ENCODE results near the gene C1RL.
A peak's percentile ranks its signal among the peaks of the same experiment; 100 is the strongest.

C1RL gene, protein sequence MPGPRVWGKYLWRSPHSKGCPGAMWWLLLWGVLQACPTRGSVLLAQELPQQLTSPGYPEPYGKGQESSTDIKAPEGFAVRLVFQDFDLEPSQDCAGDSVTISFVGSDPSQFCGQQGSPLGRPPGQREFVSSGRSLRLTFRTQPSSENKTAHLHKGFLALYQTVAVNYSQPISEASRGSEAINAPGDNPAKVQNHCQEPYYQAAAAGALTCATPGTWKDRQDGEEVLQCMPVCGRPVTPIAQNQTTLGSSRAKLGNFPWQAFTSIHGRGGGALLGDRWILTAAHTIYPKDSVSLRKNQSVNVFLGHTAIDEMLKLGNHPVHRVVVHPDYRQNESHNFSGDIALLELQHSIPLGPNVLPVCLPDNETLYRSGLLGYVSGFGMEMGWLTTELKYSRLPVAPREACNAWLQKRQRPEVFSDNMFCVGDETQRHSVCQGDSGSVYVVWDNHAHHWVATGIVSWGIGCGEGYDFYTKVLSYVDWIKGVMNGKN

DNA sequence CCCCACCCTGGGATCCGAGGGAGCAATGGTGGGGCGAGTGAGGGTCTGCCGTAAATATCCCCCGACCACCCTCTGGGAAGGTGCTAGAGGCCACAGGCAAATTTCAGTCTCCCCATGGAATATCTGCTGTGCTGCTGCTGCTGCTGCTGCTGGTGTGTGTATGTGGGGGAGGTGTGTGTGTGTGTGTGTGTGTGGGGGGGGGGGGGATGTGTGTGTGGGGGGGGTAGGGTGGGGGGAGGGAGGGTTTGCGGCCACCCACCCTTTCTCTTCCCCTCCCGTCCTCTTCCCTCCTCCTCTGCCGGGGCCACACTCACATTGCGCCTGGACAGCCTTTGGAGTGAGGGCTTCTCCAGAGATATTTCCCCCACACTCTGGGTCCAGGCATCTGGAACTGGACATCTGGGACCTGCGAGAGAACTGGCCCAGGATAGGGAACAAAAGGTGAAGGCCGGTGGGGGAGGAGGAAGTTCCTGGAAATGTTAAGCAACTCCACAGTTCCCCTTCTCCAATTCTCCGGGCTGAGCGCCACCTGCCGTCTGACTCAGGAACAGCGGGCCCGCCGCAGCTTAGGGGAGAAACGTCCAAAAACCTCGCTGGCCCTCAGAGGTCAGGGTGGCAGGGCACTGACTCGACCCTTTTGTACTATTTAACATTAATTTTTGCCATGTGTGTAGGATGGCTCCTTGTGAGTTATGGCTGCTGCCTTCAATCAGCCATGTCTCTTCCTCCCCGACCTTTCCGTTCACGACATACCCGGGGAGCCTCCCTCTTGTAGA is at the start of gene C1RL:
Gene C1RL, minus strand, starts transcription at position 419 of the 776 bp plus-strand sequence. Its CDS starts 34 bp downstream, at position 385.
- Histone ChIP-seq H3K4me1 (ENCODE audit: control insufficient read depth, insufficient read depth, low read length, unreplicated experiment) (peaks cover 24% of the 10 kb centered on the region), H3K4me3 (ENCODE audit: low read depth, low read length) (peak within 1 kb of the TSS; percentile 90), H3K27me3 (ENCODE audit: insufficient read depth, low read length) (no peaks in the 10 kb centered on the region), H2AFZ (ENCODE audit: low read length, unreplicated experiment) (peak within 1 kb of the TSS; percentile 76), H3K79me2 (ENCODE audit: control insufficient read depth, insufficient read depth, low read length, unreplicated experiment) (peaks cover 37% of the 10 kb centered on the region), H3K27ac (ENCODE audit: low read depth, low read length) (peak within 1 kb of the TSS; percentile 78), H3K36me3 (ENCODE audit: insufficient read depth, low read length) (peaks cover 13% of the 10 kb centered on the region)

DNA sequence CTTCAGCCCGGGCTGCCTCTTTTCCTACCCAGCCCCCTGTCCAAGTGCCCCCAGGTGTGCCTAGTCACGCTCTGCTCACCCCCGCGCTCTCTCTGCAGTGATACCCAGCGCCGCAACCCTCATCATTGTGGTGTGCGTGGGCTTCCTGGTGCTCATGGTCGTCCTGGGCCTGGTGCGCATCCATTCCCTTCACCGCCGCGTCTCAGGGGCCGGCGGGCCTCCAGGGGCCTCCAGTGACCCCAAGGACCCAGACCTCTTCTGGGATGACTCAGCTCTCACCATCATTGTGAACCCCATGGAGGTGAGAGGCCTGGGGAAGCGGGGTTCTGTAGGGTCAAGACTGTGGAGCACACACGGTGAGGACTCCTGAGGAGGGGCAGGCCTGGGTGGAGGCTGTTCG is 48.4 kb upstream of the C1RL start:
- Histone ChIP-seq H3K79me2 (ENCODE audit: control insufficient read depth, insufficient read depth, low read length, unreplicated experiment) (no peaks in the 10 kb centered on the region), H3K4me3 (ENCODE audit: low read depth, low read length) (no peak overlapping the region), H3K36me3 (ENCODE audit: insufficient read depth, low read length) (no peaks in the 10 kb centered on the region), H3K27me3 (ENCODE audit: insufficient read depth, low read length) (peaks cover 7% of the 10 kb centered on the region), H3K4me1 (ENCODE audit: control insufficient read depth, insufficient read depth, low read length, unreplicated experiment) (no peaks in the 10 kb centered on the region), H3K27ac (ENCODE audit: low read depth, low read length) (no peak overlapping the region), H2AFZ (ENCODE audit: low read length, unreplicated experiment) (no peak overlapping the region)

DNA sequence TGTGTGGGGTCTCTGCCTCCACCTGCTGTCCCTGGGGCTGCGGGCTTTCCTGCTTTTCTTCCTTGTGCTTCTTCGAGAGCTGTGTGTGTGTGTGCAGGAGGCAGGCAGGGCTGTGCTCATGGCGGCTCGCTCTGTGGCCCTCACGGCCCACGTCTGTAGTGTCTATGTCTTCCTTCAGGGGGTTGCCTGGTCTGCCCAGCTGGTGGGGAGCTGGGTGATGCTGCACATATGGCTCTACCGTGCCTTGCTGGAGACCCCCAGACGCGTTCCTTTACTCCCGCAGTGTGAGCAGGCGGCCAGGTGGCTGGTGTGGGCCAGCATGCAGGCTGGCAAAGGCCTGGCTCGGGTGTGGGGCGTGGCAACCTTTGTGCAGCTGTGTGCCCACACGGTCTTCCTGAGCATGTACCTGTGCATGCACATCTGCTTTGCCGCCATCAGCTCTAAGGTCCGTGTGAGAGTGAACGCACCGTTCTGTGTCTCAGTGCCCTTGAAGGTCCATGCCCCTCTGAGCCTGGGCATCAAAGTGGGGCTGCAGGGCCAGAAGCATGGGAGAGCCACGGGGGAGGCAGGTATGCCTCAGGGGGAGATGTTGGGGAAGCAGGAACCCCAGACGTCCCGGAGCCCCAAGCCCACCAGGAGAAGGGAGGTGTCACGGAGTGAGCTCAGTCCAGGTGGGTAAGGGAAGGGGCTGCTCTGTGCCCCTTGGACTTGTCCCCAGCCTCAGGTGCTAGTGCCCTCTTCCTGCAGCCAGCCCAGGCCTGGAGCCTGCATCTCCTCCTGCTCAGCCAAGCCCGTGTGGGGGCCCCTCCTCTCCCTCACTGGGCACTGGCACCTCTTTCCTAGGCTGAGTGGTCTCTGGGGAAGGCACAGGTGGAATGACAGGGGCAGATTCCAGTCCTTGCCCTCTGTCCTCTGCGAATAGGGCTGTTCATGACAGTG is 47.5 kb upstream of the C1RL start:
- H3K4me1 ChIP-seq (ENCODE audit: control insufficient read depth, insufficient read depth, low read length, unreplicated experiment) = no peaks in the 10 kb centered on the region
- H3K79me2 ChIP-seq (ENCODE audit: control insufficient read depth, insufficient read depth, low read length, unreplicated experiment) = no peaks in the 10 kb centered on the region
- H2AFZ ChIP-seq (ENCODE audit: low read length, unreplicated experiment) = no peak overlapping the region
- no peak overlapping the region for H3K27ac ChIP-seq (ENCODE audit: low read depth, low read length)
- peaks cover 3% of the 10 kb centered on the region; the same call in 1 of the 2 replicates for H3K27me3 ChIP-seq (ENCODE audit: insufficient read depth, low read length)
- no peak overlapping the region for H3K4me3 ChIP-seq (ENCODE audit: low read depth, low read length)
- H3K36me3 ChIP-seq (ENCODE audit: insufficient read depth, low read length) = no peaks in the 10 kb centered on the region

DNA sequence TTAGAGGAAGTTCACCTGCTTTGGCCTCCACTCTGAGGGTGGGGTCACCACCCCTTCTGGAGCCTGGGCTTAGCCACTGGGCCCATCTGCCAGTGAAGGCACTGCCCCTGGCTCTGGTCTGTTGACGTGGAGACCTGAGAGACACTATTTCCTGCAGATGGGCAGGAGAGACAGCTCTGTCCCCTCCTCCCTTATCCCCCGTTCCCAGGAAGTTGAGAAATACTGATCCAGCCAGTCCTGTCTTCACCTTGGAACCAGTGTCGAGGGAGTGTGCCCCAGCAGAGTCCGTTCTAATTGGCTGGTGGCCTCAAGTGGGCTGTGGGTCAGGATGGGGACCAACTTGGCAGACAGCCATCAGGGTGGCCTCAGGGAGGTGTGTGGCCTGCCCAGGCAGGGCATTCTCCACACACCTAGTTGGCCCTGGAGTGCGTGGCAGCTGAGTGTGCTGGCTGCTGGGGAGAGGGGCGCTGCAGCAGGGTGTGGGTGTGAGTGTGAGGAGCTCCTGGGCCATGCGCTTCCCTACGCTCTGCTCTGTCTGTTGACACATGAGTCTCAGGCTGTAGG is 46.5 kb upstream of the C1RL start:
- Histone ChIP-seq H3K4me1 (ENCODE audit: control insufficient read depth, insufficient read depth, low read length, unreplicated experiment) (no peaks in the 10 kb centered on the region), H3K79me2 (ENCODE audit: control insufficient read depth, insufficient read depth, low read length, unreplicated experiment) (no peaks in the 10 kb centered on the region), H3K4me3 (ENCODE audit: low read depth, low read length) (no peak overlapping the region), H2AFZ (ENCODE audit: low read length, unreplicated experiment) (no peak overlapping the region), H3K36me3 (ENCODE audit: insufficient read depth, low read length) (no peaks in the 10 kb centered on the region), H3K27ac (ENCODE audit: low read depth, low read length) (no peak overlapping the region), H3K27me3 (ENCODE audit: insufficient read depth, low read length) (no peaks in the 10 kb centered on the region)

DNA sequence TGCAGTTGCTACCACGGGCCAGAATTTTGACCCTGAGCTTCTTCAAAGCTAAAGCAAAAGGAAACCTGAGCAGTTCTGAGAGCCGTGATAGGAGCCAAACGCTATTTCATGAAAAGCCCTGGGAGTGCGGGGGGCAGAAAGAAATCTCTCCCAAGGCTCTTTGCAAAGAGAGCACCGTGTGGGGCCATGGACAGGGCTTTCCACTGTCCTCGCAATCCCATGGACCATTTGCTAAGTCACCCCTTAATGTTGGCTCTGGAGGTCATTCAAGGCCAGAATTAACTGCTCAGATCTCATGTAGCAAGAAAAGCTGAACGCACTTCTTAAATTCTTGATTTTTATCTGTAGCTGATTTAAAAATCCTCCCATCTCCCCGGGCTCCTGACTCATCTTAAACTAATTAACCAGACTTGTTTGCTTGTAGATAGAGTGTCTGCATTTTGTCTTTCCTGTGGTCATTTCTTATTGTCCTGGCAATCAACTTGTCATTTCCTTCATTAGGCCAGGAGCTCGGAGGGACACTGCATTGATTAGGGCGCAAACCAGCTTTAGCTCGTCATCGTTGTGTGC is 46.0 kb upstream of the C1RL start:
- Histone ChIP-seq H3K27ac (ENCODE audit: low read depth, low read length) (no peak overlapping the region), H3K79me2 (ENCODE audit: control insufficient read depth, insufficient read depth, low read length, unreplicated experiment) (no peaks in the 10 kb centered on the region), H3K36me3 (ENCODE audit: insufficient read depth, low read length) (no peaks in the 10 kb centered on the region), H2AFZ (ENCODE audit: low read length, unreplicated experiment) (no peak overlapping the region), H3K4me1 (ENCODE audit: control insufficient read depth, insufficient read depth, low read length, unreplicated experiment) (no peaks in the 10 kb centered on the region), H3K27me3 (ENCODE audit: insufficient read depth, low read length) (no peaks in the 10 kb centered on the region), H3K4me3 (ENCODE audit: low read depth, low read length) (no peak overlapping the region)

DNA sequence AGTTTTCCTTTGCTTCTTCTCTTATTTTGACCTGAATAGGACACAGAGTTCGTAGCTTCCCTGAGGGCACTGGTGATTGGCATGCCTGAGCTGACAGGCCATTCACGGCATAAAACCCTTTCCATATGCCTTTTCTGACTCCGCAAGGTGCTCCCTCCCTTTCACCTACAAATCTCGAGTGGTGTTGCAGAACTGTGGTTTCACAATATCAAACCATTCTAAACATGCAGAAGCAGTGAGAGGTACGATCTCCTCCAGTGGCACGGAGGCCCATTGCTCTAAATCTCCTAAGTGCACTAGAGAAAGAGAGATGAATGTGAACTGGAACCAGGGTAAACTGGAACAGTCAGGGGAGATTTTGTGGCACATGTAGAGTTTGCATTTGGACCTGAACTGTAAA is 45.0 kb upstream of the C1RL start:
- no peaks in the 10 kb centered on the region for H3K79me2 ChIP-seq (ENCODE audit: control insufficient read depth, insufficient read depth, low read length, unreplicated experiment)

DNA sequence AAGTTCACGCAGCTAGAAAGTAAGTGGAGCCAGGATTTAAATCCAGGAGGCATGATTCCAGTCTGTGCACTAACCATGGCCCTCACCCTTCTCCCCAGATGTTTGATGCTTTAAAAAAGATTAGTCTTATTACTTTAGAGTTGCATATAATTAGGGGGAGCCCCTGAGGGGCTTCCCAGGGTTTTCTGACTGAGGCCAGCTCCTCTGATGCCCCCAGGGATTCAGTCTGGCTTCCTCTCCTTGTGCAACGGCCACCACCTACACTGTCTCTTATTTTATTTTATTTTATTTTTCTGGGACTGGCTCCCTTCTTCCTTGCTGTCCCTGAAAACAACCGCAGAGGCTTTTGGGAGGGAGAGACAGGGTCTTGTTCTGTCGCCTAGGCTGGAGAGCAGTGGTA is 43.8 kb upstream of the C1RL start:
- H3K27ac ChIP-seq (ENCODE audit: low read depth, low read length) = no peak overlapping the region
- no peaks in the 10 kb centered on the region for H3K4me1 ChIP-seq (ENCODE audit: control insufficient read depth, insufficient read depth, low read length, unreplicated experiment)
- H2AFZ ChIP-seq (ENCODE audit: low read length, unreplicated experiment) = no peak overlapping the region
- H3K27me3 ChIP-seq (ENCODE audit: insufficient read depth, low read length) = no peaks in the 10 kb centered on the region
- H3K79me2 ChIP-seq (ENCODE audit: control insufficient read depth, insufficient read depth, low read length, unreplicated experiment) = no peaks in the 10 kb centered on the region
- H3K4me3 ChIP-seq (ENCODE audit: low read depth, low read length) = no peak overlapping the region
- H3K36me3 ChIP-seq (ENCODE audit: insufficient read depth, low read length) = peaks cover 4% of the 10 kb centered on the region; the same call in 1 of the 2 replicates

More for the DNA sequence above, 45.0 kb upstream of the C1RL start:
- Histone ChIP-seq H2AFZ (ENCODE audit: low read length, unreplicated experiment) (no peak overlapping the region), H3K4me1 (ENCODE audit: control insufficient read depth, insufficient read depth, low read length, unreplicated experiment) (no peaks in the 10 kb centered on the region), H3K27ac (ENCODE audit: low read depth, low read length) (no peak overlapping the region), H3K4me3 (ENCODE audit: low read depth, low read length) (no peak overlapping the region), H3K27me3 (ENCODE audit: insufficient read depth, low read length) (no peaks in the 10 kb centered on the region), H3K36me3 (ENCODE audit: insufficient read depth, low read length) (peaks cover 2% of the 10 kb centered on the region; the same call in 1 of the 2 replicates)

DNA sequence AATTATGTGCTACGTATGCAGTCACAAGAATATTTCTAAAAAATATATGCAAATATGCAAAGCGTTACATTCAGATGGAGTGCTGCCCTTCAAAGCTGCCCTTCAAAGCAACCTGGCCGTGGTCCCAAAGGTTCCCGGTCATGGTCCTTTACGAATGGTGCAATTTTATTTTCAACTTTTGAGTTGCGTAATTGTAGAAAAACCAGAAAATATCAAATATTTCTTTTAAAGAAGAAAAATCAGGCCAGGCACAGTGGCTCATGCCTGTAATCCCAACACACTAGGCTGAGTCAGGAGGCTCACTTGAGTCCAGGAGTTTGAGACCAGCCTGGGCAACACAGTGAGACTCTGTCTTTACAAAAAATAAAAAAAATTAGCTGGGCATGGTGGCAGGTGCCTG is 42.5 kb upstream of the C1RL start:
- Histone ChIP-seq H2AFZ (ENCODE audit: low read length, unreplicated experiment) (no peak overlapping the region), H3K79me2 (ENCODE audit: control insufficient read depth, insufficient read depth, low read length, unreplicated experiment) (no peaks in the 10 kb centered on the region), H3K36me3 (ENCODE audit: insufficient read depth, low read length) (peaks cover 4% of the 10 kb centered on the region; the same call in 1 of the 2 replicates), H3K27me3 (ENCODE audit: insufficient read depth, low read length) (no peaks in the 10 kb centered on the region), H3K27ac (ENCODE audit: low read depth, low read length) (no peak overlapping the region), H3K4me3 (ENCODE audit: low read depth, low read length) (no peak overlapping the region), H3K4me1 (ENCODE audit: control insufficient read depth, insufficient read depth, low read length, unreplicated experiment) (peaks cover 2% of the 10 kb centered on the region)

DNA sequence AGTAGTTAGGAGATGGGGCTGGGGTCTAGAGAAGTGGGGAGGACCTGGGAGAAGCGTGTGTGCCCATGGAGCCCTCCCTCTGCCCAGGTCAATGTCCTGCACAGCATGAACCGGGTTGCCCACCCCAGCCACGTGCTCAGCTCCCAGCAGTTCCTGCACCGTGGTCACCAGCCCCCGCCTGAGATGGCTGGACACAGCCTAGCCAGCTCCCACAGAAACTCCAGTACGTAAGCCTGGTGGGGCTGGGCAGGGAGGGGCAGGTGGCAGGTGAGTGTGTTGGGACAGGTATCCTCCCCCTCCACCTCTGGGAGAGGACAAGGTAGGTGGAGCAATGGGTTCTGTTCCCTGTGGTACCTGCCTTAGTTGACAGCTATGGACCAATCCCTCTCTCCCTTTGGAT is 41.8 kb upstream of the C1RL start:
- Histone ChIP-seq H3K4me3 (ENCODE audit: low read depth, low read length) (no peak overlapping the region), H3K36me3 (ENCODE audit: insufficient read depth, low read length) (peaks cover 4% of the 10 kb centered on the region; the same call in 1 of the 2 replicates), H3K4me1 (ENCODE audit: control insufficient read depth, insufficient read depth, low read length, unreplicated experiment) (peaks cover 9% of the 10 kb centered on the region), H2AFZ (ENCODE audit: low read length, unreplicated experiment) (no peak overlapping the region), H3K27me3 (ENCODE audit: insufficient read depth, low read length) (no peaks in the 10 kb centered on the region), H3K79me2 (ENCODE audit: control insufficient read depth, insufficient read depth, low read length, unreplicated experiment) (no peaks in the 10 kb centered on the region), H3K27ac (ENCODE audit: low read depth, low read length) (no peak overlapping the region)
